Measurements from ENCODE around the gene NRG3.

The NRG3 gene

GRCh38 chr10:81903472-81903871 lies 28.5 kb downstream of the NRG3 start:
- Mint-ChIP-seq H3K36me3 (ENCODE audit: low read depth) (no peaks in the 10 kb centered on the region), H3K27ac (no peak overlapping the region), H3K4me1 (no peaks in the 10 kb centered on the region), H3K27me3 (no peaks in the 10 kb centered on the region), H3K4me3 (no peak overlapping the region), H3K9me3 (no peaks in the 10 kb centered on the region)
- DNase-seq: no peak
- ATAC-seq: no peak

GRCh38 chr10:81905161-81905560 lies 30.2 kb downstream of the NRG3 start:
- Mint-ChIP-seq H3K36me3 (ENCODE audit: low read depth) (no peaks in the 10 kb centered on the region), H3K4me1 (no peaks in the 10 kb centered on the region), H3K27ac (no peak overlapping the region), H3K27me3 (no peaks in the 10 kb centered on the region), H3K9me3 (no peaks in the 10 kb centered on the region), H3K4me3 (no peak overlapping the region)
- no peak for ATAC-seq
- no peak for DNase-seq

- no peaks in the 10 kb centered on the region for H3K4me1 Mint-ChIP-seq
- no peak for DNase-seq
- no peak overlapping the region for H3K27ac Mint-ChIP-seq
- ATAC-seq: no peak
- H3K27me3 Mint-ChIP-seq: no peaks in the 10 kb centered on the region
- H3K36me3 Mint-ChIP-seq (ENCODE audit: low read depth): no peaks in the 10 kb centered on the region
- H3K9me3 Mint-ChIP-seq: no peaks in the 10 kb centered on the region
- no peak overlapping the region for H3K4me3 Mint-ChIP-seq
These were observed 34.5 kb downstream of the NRG3 start for GRCh38 chr10:81909453-81909852.

- Mint-ChIP-seq H3K9me3 (no peaks in the 10 kb centered on the region), H3K27ac (no peak overlapping the region), H3K27me3 (no peaks in the 10 kb centered on the region), H3K36me3 (ENCODE audit: low read depth) (no peaks in the 10 kb centered on the region), H3K4me1 (no peaks in the 10 kb centered on the region), H3K4me3 (no peak overlapping the region)
- no peak for ATAC-seq
- DNase-seq: no peak
These were observed 36.3 kb downstream of the NRG3 start for GRCh38 chr10:81911328-81911727.

GRCh38 chr10:81914736-81915503 lies 39.9 kb downstream of the NRG3 start:
- Mint-ChIP-seq H3K9me3 (no peaks in the 10 kb centered on the region), H3K4me3 (no peak overlapping the region), H3K4me1 (no peaks in the 10 kb centered on the region), H3K27ac (no peak overlapping the region), H3K36me3 (ENCODE audit: low read depth) (no peaks in the 10 kb centered on the region), H3K27me3 (no peaks in the 10 kb centered on the region)
- ATAC-seq: no peak
- DNase-seq: no peak

- Mint-ChIP-seq H3K27ac (no peak overlapping the region), H3K27me3 (no peaks in the 10 kb centered on the region), H3K4me1 (no peaks in the 10 kb centered on the region), H3K36me3 (ENCODE audit: low read depth) (no peaks in the 10 kb centered on the region), H3K4me3 (no peak overlapping the region), H3K9me3 (no peaks in the 10 kb centered on the region)
- DNase-seq (no peak), ATAC-seq (no peak)
These were observed 40.5 kb downstream of the NRG3 start for GRCh38 chr10:81915504-81915897.

- no peak overlapping the region for H3K27ac Mint-ChIP-seq
- no peak overlapping the region for H3K4me3 Mint-ChIP-seq
- ATAC-seq: no peak
- H3K9me3 Mint-ChIP-seq: no peaks in the 10 kb centered on the region
- no peaks in the 10 kb centered on the region for H3K4me1 Mint-ChIP-seq
- DNase-seq: no peak
- peaks cover 1% of the 10 kb centered on the region for H3K27me3 Mint-ChIP-seq
- no peaks in the 10 kb centered on the region for H3K36me3 Mint-ChIP-seq (ENCODE audit: low read depth)
These were observed 42.7 kb downstream of the NRG3 start for GRCh38 chr10:81917666-81918065.

GRCh38 chr10:81918766-81919165 lies 43.8 kb downstream of the NRG3 start:
- H3K27ac Mint-ChIP-seq: no peak overlapping the region
- H3K4me3 Mint-ChIP-seq: no peak overlapping the region
- no peaks in the 10 kb centered on the region for H3K36me3 Mint-ChIP-seq (ENCODE audit: low read depth)
- ATAC-seq (no peak), DNase-seq (no peak)
- peaks cover 1% of the 10 kb centered on the region for H3K27me3 Mint-ChIP-seq
- H3K4me1 Mint-ChIP-seq: no peaks in the 10 kb centered on the region
- H3K9me3 Mint-ChIP-seq: no peaks in the 10 kb centered on the region

GRCh38 chr10:81920213-81920829 lies 45.3 kb downstream of the NRG3 start:
- Mint-ChIP-seq H3K4me3 (no peak overlapping the region), H3K27me3 (peaks cover 1% of the 10 kb centered on the region), H3K9me3 (peaks cover 6% of the 10 kb centered on the region), H3K27ac (no peak overlapping the region), H3K4me1 (no peaks in the 10 kb centered on the region), H3K36me3 (ENCODE audit: low read depth) (no peaks in the 10 kb centered on the region)
- DNase-seq: peak; percentile 3
- no peak for ATAC-seq

- peaks cover 6% of the 10 kb centered on the region for H3K9me3 Mint-ChIP-seq
- H3K27me3 Mint-ChIP-seq: no peaks in the 10 kb centered on the region
- no peak for DNase-seq
- no peak overlapping the region for H3K27ac Mint-ChIP-seq
- H3K4me3 Mint-ChIP-seq: no peak overlapping the region
- H3K36me3 Mint-ChIP-seq (ENCODE audit: low read depth): no peaks in the 10 kb centered on the region
- no peak for ATAC-seq
- H3K4me1 Mint-ChIP-seq: no peaks in the 10 kb centered on the region
These were observed 53.1 kb downstream of the NRG3 start for GRCh38 chr10:81928119-81928518.

- H3K4me1 Mint-ChIP-seq: no peaks in the 10 kb centered on the region
- ATAC-seq: no peak
- no peak overlapping the region for H3K4me3 Mint-ChIP-seq
- no peak overlapping the region for H3K27ac Mint-ChIP-seq
- no peak for DNase-seq
- no peaks in the 10 kb centered on the region for H3K9me3 Mint-ChIP-seq
- H3K36me3 Mint-ChIP-seq (ENCODE audit: low read depth): no peaks in the 10 kb centered on the region
- H3K27me3 Mint-ChIP-seq: no peaks in the 10 kb centered on the region
These were observed 68.6 kb downstream of the NRG3 start for GRCh38 chr10:81943583-81943982.

- no peaks in the 10 kb centered on the region for H3K27me3 Mint-ChIP-seq
- no peaks in the 10 kb centered on the region for H3K36me3 Mint-ChIP-seq (ENCODE audit: low read depth)
- no peak overlapping the region for H3K4me3 Mint-ChIP-seq
- no peak overlapping the region for H3K27ac Mint-ChIP-seq
- no peaks in the 10 kb centered on the region for H3K4me1 Mint-ChIP-seq
- DNase-seq (no peak), ATAC-seq (no peak)
- H3K9me3 Mint-ChIP-seq: no peaks in the 10 kb centered on the region
These were observed 69.6 kb downstream of the NRG3 start for GRCh38 chr10:81944609-81945008.

GRCh38 chr10:81949283-81949682 lies 74.3 kb downstream of the NRG3 start:
- H3K27me3 Mint-ChIP-seq: no peaks in the 10 kb centered on the region

GRCh38 chr10:81950358-81950757 lies 75.4 kb downstream of the NRG3 start:
- Mint-ChIP-seq H3K36me3 (ENCODE audit: low read depth) (no peaks in the 10 kb centered on the region), H3K4me1 (no peaks in the 10 kb centered on the region), H3K9me3 (no peaks in the 10 kb centered on the region), H3K27ac (no peak overlapping the region), H3K4me3 (no peak overlapping the region), H3K27me3 (no peaks in the 10 kb centered on the region)
- DNase-seq: no peak
- no peak for ATAC-seq

More at GRCh38 chr10:81949283-81949682, 74.3 kb downstream of the NRG3 start:
- Mint-ChIP-seq H3K4me3 (no peak overlapping the region), H3K4me1 (no peaks in the 10 kb centered on the region), H3K27ac (no peak overlapping the region), H3K9me3 (no peaks in the 10 kb centered on the region), H3K36me3 (ENCODE audit: low read depth) (no peaks in the 10 kb centered on the region)
- no peak for ATAC-seq
- no peak for DNase-seq

- DNase-seq (no peak), ATAC-seq (no peak)
- Mint-ChIP-seq H3K27me3 (no peaks in the 10 kb centered on the region), H3K36me3 (ENCODE audit: low read depth) (no peaks in the 10 kb centered on the region), H3K9me3 (no peaks in the 10 kb centered on the region), H3K4me1 (no peaks in the 10 kb centered on the region), H3K4me3 (no peak overlapping the region), H3K27ac (no peak overlapping the region)
These were observed 78.4 kb downstream of the NRG3 start for GRCh38 chr10:81953420-81953819.
